GM12878 (cell line): ENCODE results near the gene ODC1. TPM values are rescaled to one million over a fixed set of nuclear protein-coding genes. Genes with fewer than 3 reads are reported as not detected.

Experiments
- ATAC-seq: fragments of 200-7000 bp; cut with Tn5 transposase; 3 replicates; pipeline ENCODE4 v1.9.1; 2020; ENCODE audit warnings: mild to moderate bottlenecking, moderate library complexity
- BruUV-seq: library from RNA; stranded (reverse); fragments of 400-500 nt; replicated peaks from 2 replicates; lab custom pipeline; 2021; lab: Mats Ljungman, UMichigan
- CTCF ChIA-PET: fragments of 300-600 bp; sonication (Branson Sonifier 250); formaldehyde crosslinking; extraction: SDS; loops from one replicate; lab custom pipeline; 2021; ENCODE audit warnings: inconsistent platforms; lab: Yijun Ruan, JAX
- POLR2A ChIA-PET: fragments of 350-600 bp; formaldehyde crosslinking; extraction: SDS; loops from one replicate; lab custom pipeline; 2021; ENCODE audit warnings: inconsistent platforms; lab: Charles Lee
- RAD21 ChIA-PET: fragments of 300-600 bp; sonication (Branson Sonifier 250); formaldehyde crosslinking; loops from one replicate; lab custom pipeline; 2023; ENCODE audit warnings: antibody characterized with exemption; ENCODE audit not compliant: unreplicated experiment; lab: Charles Lee
- SMC1A ChIA-PET: fragments of 300-600 bp; sonication (Branson Sonifier 250); formaldehyde crosslinking; loops from one replicate; lab custom pipeline; 2023; ENCODE audit not compliant: unreplicated experiment, uncharacterized antibody; lab: Charles Lee
- DNase-seq: peaks from one replicate; pipeline ENCODE4 v3.0.0-alpha.2; 2011; ENCODE audit warnings: low read depth, low spot score
- FAIRE-seq: peaks from 3 replicates; lab custom pipeline; 2011; peaks lifted over from hg19 to GRCh38; lab: Jason Lieb, UNC
- H2AFZ ChIP-seq: 2 replicates; pipeline ENCODE4 v1.6.0; 2011; ENCODE audit warnings: low read depth, low read length, control low read depth; ENCODE audit not compliant: control insufficient read depth
- H3K27ac ChIP-seq: 2 replicates; pipeline ENCODE4 v1.5.1; 2011; ENCODE audit warnings: control low read depth; ENCODE audit not compliant: control insufficient read depth, insufficient read depth
- H3K27me3 ChIP-seq, 2 experiments: replicated peaks in 1 of 2; 2 replicates each; pipeline versions ENCODE4 v1.6.0 to v1.6.1; 2011; ENCODE audit warnings: low read length in 1 of 2; ENCODE audit not compliant: control insufficient read depth in 2 of 2, insufficient read depth in 2 of 2
- H3K36me3 ChIP-seq, 2 experiments: 2 replicates each; pipeline ENCODE4 v1.5.1; 2011; ENCODE audit warnings: low read length in 1 of 2; ENCODE audit not compliant: control insufficient read depth in 2 of 2, insufficient read depth in 2 of 2
- H3K4me1 ChIP-seq: 2 replicates; pipeline ENCODE4 v1.6.1; 2011; ENCODE audit warnings: mild to moderate bottlenecking, low read length, moderate library complexity, mixed read lengths; ENCODE audit not compliant: control insufficient read depth, insufficient read depth
- H3K4me2 ChIP-seq: 2 replicates; pipeline ENCODE4 v1.6.0; 2011; ENCODE audit warnings: control low read depth; ENCODE audit not compliant: control insufficient read depth, insufficient read depth
- H3K4me3 ChIP-seq: fragments of 200-600 bp; sonication (generic); 2 replicates; pipeline ENCODE4 v1.5.1; 2016
- H3K79me2 ChIP-seq: 2 replicates; pipeline ENCODE4 v1.6.0; 2011; ENCODE audit warnings: low read length; ENCODE audit not compliant: control insufficient read depth, insufficient read depth
- H3K9ac ChIP-seq: 2 replicates; pipeline ENCODE4 v1.8.0; 2011; ENCODE audit warnings: low read length, control low read depth, mixed read lengths; ENCODE audit not compliant: control insufficient read depth, insufficient read depth
- H3K9me3 ChIP-seq: replicated peaks from 3 replicates; pipeline ENCODE4 v1.5.1; 2011; ENCODE audit warnings: mild to moderate bottlenecking, low read length; ENCODE audit not compliant: control insufficient read depth, insufficient read depth
- H4K20me1 ChIP-seq: 2 replicates; pipeline ENCODE4 v1.6.0; 2011; ENCODE audit not compliant: control insufficient read depth, insufficient read depth
- CHD1 ChIP-seq: IDR thresholded peaks from 2 replicates; pipeline ENCODE4 v1.6.1; 2012; ENCODE audit warnings: low read depth, low read length, improper control_type of control experiment
- CREM ChIP-seq: IDR thresholded peaks from 2 replicates; pipeline ENCODE4 v1.6.1; 2014; ENCODE audit warnings: antibody characterized with exemption, low read depth
- EGR1 ChIP-seq, 2 experiments: IDR thresholded peaks; 1 replicate in 1 of 2; 2 replicates in 1 of 2; pipeline ENCODE4 v1.6.1; 2011 to 2012; ENCODE audit warnings: low read depth in 2 of 2, low read length in 2 of 2, borderline replicate concordance in 1 of 2, mild to moderate bottlenecking in 1 of 2, moderate library complexity in 1 of 2
- FOS ChIP-seq: IDR thresholded peaks from 3 replicates; pipeline ENCODE4 v1.6.1; 2011; ENCODE audit warnings: borderline replicate concordance; ENCODE audit not compliant: insufficient read length; ENCODE audit errors: extremely low read depth
- KAT2A ChIP-seq: conservative IDR thresholded peaks from 2 replicates; pipeline ENCODE4 v1.6.1; 2011; ENCODE audit warnings: low read depth, low read length; ENCODE audit not compliant: control insufficient read depth
- MYB ChIP-seq: fragments of 150-350 bp; IDR thresholded peaks from 2 replicates; pipeline ENCODE4 v1.6.1; 2014; ENCODE audit warnings: mild to moderate bottlenecking, low read depth, low read length, borderline replicate concordance
- POLR2AphosphoS5 ChIP-seq: IDR thresholded peaks from 2 replicates; pipeline ENCODE4 v1.6.1; 2011; ENCODE audit warnings: mild to moderate bottlenecking, low read length, inconsistent platforms
- RAD21 ChIP-seq: IDR thresholded peaks from 2 replicates; pipeline ENCODE4 v1.6.1; 2011; ENCODE audit warnings: mild to moderate bottlenecking, low read depth, low read length, moderate library complexity; ENCODE audit not compliant: insufficient read depth
- RBBP5 ChIP-seq: fragments of 200-600 bp; sonication (generic); conservative IDR thresholded peaks from 2 replicates; pipeline ENCODE4 v1.6.1; 2016
- ZNF622 ChIP-seq: fragments of 450-650 bp; IDR thresholded peaks from 2 replicates; pipeline ENCODE4 v1.6.1; 2017; ENCODE audit warnings: mild to moderate bottlenecking, inconsistent platforms
- WGBS: methylation state at CpG from one replicate; pipeline ENCODE4 v1.1.6; 2016; ENCODE audit warnings: low lambda C conversion rate; ENCODE audit not compliant: insufficient replicate concordance, insufficient coverage; ENCODE audit errors: missing lambda C conversion rate; 5-methylcytosine and 5-hydroxymethylcytosine counted together
- in situ Hi-C: fragments of 300-500 bp; cut with MboI; formaldehyde crosslinking; loops from 9 replicates; pipeline ENCODE4 v1.14.3; 2018; ENCODE audit warnings: mixed read lengths
- intact Hi-C: fragments of 100-400 bp; cut with micrococcal nuclease; formaldehyde crosslinking; loops from one replicate; pipeline ENCODE4 v1.14.2; 2022; ENCODE audit not compliant: unreplicated experiment
- polyA plus RNA-seq, 11 experiments: library from polyadenylated mRNA; depleted of rRNA in 4 of 11; unstranded in 6 of 11; stranded (reverse) in 5 of 11; fragments of >200 nt; fragmentation: Nextera tagmentation in 4 of 11; fragmentation: Illumina TruSeq in 1 of 11; extraction: Ambion mirVana in 4 of 11; extraction: Trizol in 1 of 11; gene quantifications; 1 replicate in 1 of 11; 2 replicates in 10 of 11; pipeline versions ENCODE4 v1.2.1 to v1.2.3, GENCODE V29; 2011 to 2016; ENCODE audit warnings: inconsistent platforms in 2 of 11, missing spikeins in 2 of 11, low read depth in 1 of 11
- total RNA-seq, 4 experiments: library from RNA; depleted of rRNA in 3 of 4; stranded (reverse); fragments of >200 nt in 3 of 4; fragmentation: Illumina TruSeq in 1 of 4; extraction: Trizol in 1 of 4; gene quantifications; 2 replicates each; pipeline versions ENCODE4 v1.2.1 to v1.2.3, GENCODE V29; 2013 to 2021
- TF ChIP-seq, protein P1 (sequence below): IDR thresholded peaks from 2 replicates; pipeline ENCODE4 v1.6.1; 2012; ENCODE audit warnings: low read depth, low read length, improper control_type of control experiment
- TF ChIP-seq, protein P2 (sequence below): fragments of 450-650 bp; IDR thresholded peaks from 2 replicates; pipeline ENCODE4 v1.6.1; 2017; ENCODE audit warnings: mild to moderate bottlenecking, low read depth, inconsistent platforms; ENCODE audit not compliant: poor library complexity, severe bottlenecking
- TF ChIP-seq, protein P3 (sequence below): fragments of 450-650 bp; formaldehyde crosslinking; IDR thresholded peaks from 2 replicates; pipeline ENCODE4 v1.4.0; 2020; ENCODE audit warnings: mild to moderate bottlenecking, moderate library complexity
- TF ChIP-seq, protein P4 (sequence below): fragments of 450-650 bp; IDR thresholded peaks from 2 replicates; pipeline ENCODE4 v1.6.1; 2017; ENCODE audit warnings: mild to moderate bottlenecking

The ODC1 gene
- total and polyA plus RNA-seq, 10 of the 15 experiments (the other 5 are each of a cell fraction or from before 2014, with no cell fraction given), result 68.5 to 441 (median 340) TPM

DNA sequence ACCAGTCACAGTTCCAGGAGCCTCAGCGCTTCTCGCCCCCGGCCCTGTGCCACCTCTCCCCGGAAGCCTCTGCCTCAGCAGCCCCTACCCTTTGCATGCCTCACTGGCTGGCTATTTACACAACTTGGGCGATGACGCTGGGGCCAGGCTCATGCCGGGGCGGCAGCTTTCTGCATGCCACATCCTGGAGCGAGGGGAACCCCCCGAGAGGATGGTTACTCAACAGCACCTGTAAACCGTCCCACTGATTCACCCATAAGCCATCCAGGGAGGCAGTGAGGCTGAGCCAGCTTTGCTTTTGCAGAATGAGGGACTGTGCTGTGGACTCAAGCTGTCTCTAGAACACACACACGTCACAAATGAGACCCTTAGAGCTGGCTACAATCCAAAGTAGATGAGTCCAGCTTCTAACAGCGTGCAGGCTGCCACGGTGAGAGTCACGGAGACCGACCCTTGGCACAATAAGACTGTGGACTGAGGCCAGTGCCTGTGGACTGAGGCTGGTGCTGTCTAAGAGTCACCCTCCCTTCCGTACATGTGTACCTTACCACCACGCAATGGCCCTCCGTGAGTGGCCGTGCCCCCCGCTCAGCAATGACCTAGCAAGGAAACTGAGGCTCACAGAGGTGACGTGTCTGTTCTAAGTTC is 45.6 kb upstream of the ODC1 start:
- intact Hi-C loops (no loop called here), in situ Hi-C loops (no loop called here)
- WGBS, result 41% methylated on average over 22 of the region's 22 CpGs
- no peaks in the 10 kb centered on the region; the same call in 2 of the 3 replicates for H3K9me3 ChIP-seq
- DNase-seq (peak; percentile 56), ATAC-seq (peak; percentile 99), FAIRE-seq (no peak)
- H3K4me1 ChIP-seq, result peaks cover 10% of the 10 kb centered on the region
- ChIA-PET POLR2A (no interaction called here), SMC1A (interaction anchor here (0.6 to 1.4 kb wide), 2 partner anchors 46 to 353 kb away, joined by 4 read pairs; partner anchors contain the start of gene ODC1), CTCF (interaction anchor here (0.6 to 1.2 kb wide), 4 partner anchors 11 to 724 kb away, joined by 3 to 5 read pairs (median 4); no protein-coding TSS in a partner anchor), RAD21 (interaction anchor here (1.1 kb wide), 1 partner anchor 86 kb away, joined by 3 read pairs; no protein-coding TSS in a partner anchor)
- H4K20me1 ChIP-seq, result no peaks in the 10 kb centered on the region
- BruUV-seq, result no TSS peak
- H3K36me3 ChIP-seq, result no peaks in the 10 kb centered on the region
- no peak overlapping the region for H3K4me3 ChIP-seq
- peak overlapping the region; percentile 34; the same call in 1 of the 2 replicates for H3K4me2 ChIP-seq
- no peaks in the 10 kb centered on the region for H3K27me3 ChIP-seq
- H3K27ac ChIP-seq, result no peak overlapping the region
- no peak overlapping the region for H3K9ac ChIP-seq
- H2AFZ ChIP-seq, result no peak overlapping the region; the same call in 1 of the 2 replicates
- H3K79me2 ChIP-seq, result no peaks in the 10 kb centered on the region
- TF ChIP-seq, protein P1, sequence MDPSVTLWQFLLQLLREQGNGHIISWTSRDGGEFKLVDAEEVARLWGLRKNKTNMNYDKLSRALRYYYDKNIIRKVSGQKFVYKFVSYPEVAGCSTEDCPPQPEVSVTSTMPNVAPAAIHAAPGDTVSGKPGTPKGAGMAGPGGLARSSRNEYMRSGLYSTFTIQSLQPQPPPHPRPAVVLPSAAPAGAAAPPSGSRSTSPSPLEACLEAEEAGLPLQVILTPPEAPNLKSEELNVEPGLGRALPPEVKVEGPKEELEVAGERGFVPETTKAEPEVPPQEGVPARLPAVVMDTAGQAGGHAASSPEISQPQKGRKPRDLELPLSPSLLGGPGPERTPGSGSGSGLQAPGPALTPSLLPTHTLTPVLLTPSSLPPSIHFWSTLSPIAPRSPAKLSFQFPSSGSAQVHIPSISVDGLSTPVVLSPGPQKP, result no peak
- TF ChIP-seq RAD21 (no peak), CHD1 (no peak), KAT2A (no peak), CREM (no peak), ZNF622 (no peak), POLR2AphosphoS5 (no peak), FOS (no peak), RBBP5 (no peak), MYB (no peak), EGR1 (IDR thresholded peaks at IDR 0.05; ENCODE audit: borderline replicate concordance in 1 of 2, low read depth in 2 of 2, low read length in 2 of 2) (no peak)
- TF ChIP-seq, protein P2, sequence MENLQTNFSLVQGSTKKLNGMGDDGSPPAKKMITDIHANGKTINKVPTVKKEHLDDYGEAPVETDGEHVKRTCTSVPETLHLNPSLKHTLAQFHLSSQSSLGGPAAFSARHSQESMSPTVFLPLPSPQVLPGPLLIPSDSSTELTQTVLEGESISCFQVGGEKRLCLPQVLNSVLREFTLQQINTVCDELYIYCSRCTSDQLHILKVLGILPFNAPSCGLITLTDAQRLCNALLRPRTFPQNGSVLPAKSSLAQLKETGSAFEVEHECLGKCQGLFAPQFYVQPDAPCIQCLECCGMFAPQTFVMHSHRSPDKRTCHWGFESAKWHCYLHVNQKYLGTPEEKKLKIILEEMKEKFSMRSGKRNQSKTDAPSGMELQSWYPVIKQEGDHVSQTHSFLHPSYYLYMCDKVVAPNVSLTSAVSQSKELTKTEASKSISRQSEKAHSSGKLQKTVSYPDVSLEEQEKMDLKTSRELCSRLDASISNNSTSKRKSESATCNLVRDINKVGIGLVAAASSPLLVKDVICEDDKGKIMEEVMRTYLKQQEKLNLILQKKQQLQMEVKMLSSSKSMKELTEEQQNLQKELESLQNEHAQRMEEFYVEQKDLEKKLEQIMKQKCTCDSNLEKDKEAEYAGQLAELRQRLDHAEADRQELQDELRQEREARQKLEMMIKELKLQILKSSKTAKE, result no peak
- TF ChIP-seq, protein P3, sequence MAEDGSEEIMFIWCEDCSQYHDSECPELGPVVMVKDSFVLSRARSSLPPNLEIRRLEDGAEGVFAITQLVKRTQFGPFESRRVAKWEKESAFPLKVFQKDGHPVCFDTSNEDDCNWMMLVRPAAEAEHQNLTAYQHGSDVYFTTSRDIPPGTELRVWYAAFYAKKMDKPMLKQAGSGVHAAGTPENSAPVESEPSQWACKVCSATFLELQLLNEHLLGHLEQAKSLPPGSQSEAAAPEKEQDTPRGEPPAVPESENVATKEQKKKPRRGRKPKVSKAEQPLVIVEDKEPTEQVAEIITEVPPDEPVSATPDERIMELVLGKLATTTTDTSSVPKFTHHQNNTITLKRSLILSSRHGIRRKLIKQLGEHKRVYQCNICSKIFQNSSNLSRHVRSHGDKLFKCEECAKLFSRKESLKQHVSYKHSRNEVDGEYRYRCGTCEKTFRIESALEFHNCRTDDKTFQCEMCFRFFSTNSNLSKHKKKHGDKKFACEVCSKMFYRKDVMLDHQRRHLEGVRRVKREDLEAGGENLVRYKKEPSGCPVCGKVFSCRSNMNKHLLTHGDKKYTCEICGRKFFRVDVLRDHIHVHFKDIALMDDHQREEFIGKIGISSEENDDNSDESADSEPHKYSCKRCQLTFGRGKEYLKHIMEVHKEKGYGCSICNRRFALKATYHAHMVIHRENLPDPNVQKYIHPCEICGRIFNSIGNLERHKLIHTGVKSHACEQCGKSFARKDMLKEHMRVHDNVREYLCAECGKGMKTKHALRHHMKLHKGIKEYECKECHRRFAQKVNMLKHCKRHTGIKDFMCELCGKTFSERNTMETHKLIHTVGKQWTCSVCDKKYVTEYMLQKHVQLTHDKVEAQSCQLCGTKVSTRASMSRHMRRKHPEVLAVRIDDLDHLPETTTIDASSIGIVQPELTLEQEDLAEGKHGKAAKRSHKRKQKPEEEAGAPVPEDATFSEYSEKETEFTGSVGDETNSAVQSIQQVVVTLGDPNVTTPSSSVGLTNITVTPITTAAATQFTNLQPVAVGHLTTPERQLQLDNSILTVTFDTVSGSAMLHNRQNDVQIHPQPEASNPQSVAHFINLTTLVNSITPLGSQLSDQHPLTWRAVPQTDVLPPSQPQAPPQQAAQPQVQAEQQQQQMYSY (CRISPR knock-in tag), result no peak
- TF ChIP-seq, protein P4, sequence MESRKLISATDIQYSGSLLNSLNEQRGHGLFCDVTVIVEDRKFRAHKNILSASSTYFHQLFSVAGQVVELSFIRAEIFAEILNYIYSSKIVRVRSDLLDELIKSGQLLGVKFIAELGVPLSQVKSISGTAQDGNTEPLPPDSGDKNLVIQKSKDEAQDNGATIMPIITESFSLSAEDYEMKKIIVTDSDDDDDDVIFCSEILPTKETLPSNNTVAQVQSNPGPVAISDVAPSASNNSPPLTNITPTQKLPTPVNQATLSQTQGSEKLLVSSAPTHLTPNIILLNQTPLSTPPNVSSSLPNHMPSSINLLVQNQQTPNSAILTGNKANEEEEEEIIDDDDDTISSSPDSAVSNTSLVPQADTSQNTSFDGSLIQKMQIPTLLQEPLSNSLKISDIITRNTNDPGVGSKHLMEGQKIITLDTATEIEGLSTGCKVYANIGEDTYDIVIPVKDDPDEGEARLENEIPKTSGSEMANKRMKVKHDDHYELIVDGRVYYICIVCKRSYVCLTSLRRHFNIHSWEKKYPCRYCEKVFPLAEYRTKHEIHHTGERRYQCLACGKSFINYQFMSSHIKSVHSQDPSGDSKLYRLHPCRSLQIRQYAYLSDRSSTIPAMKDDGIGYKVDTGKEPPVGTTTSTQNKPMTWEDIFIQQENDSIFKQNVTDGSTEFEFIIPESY, result no peak
